Duodenal mucosa (tissue), 2 donors: ENCODE results near the gene FAT4.

Experiments used
- H3K27ac ChIP-seq: one replicate; pipeline ENCODE4 v1.7.0; 2013; ENCODE audit warnings: low read depth, low read length
- H3K27me3 ChIP-seq, 2 donors: one replicate each; pipeline ENCODE4 v1.7.0; 2013; ENCODE audit warnings: low read length in 2 of 2, control low read depth in 1 of 2; ENCODE audit not compliant: insufficient read depth in 2 of 2, control insufficient read depth in 1 of 2
- H3K36me3 ChIP-seq, 2 donors: one replicate each; pipeline ENCODE4 v1.7.0; 2013; ENCODE audit warnings: low read length in 2 of 2, control low read depth in 1 of 2; ENCODE audit not compliant: insufficient read depth in 2 of 2, control insufficient read depth in 1 of 2
- H3K4me1 ChIP-seq, 2 donors: one replicate each; pipeline ENCODE4 v1.7.0; 2013; ENCODE audit warnings: low read length in 2 of 2, control low read depth in 1 of 2; ENCODE audit not compliant: insufficient read depth in 2 of 2, control insufficient read depth in 1 of 2
- H3K4me3 ChIP-seq, 2 donors: one replicate each; pipeline ENCODE4 v1.7.0; 2013; ENCODE audit warnings: low read length in 2 of 2, low read depth in 1 of 2
- H3K9ac ChIP-seq, 2 donors: one replicate each; pipeline ENCODE4 v1.7.0; 2013; ENCODE audit warnings: low read length in 2 of 2, low read depth in 1 of 2
- H3K9me3 ChIP-seq, 2 donors: one replicate each; pipeline ENCODE4 v1.7.0; 2013; ENCODE audit warnings: low read length in 2 of 2, control low read depth in 1 of 2; ENCODE audit not compliant: control insufficient read depth in 1 of 2

Gene FAT4

GRCh38 chr4:125316791-125317524 is 2.2 kb downstream of the FAT4 start:
- H3K27me3 ChIP-seq: peaks cover 27 to 29% of the 10 kb centered on the region in 2 donors

GRCh38 chr4:125317525-125317877 is 2.7 kb downstream of the FAT4 start:
- Histone ChIP-seq H3K4me3 (peak overlapping the region; percentile 81 to 85), H3K36me3 (no peaks in the 10 kb centered on the region), H3K4me1 (peaks cover 5 to 12% of the 10 kb centered on the region in 2 donors), H3K9ac (peak overlapping the region in 1 of 2 donors; percentile 1), H3K9me3 (no peaks in the 10 kb centered on the region), H3K27me3 (peaks cover 27 to 29% of the 10 kb centered on the region in 2 donors), H3K27ac (no peak overlapping the region)

More at GRCh38 chr4:125316791-125317524, 2.2 kb downstream of the FAT4 start:
- Histone ChIP-seq H3K4me1 (peaks cover 5 to 12% of the 10 kb centered on the region in 2 donors), H3K4me3 (peak overlapping the region; percentile 81 to 85), H3K36me3 (no peaks in the 10 kb centered on the region), H3K9ac (peak overlapping the region in 1 of 2 donors; percentile 1), H3K9me3 (no peaks in the 10 kb centered on the region), H3K27ac (no peak overlapping the region)

DNA sequence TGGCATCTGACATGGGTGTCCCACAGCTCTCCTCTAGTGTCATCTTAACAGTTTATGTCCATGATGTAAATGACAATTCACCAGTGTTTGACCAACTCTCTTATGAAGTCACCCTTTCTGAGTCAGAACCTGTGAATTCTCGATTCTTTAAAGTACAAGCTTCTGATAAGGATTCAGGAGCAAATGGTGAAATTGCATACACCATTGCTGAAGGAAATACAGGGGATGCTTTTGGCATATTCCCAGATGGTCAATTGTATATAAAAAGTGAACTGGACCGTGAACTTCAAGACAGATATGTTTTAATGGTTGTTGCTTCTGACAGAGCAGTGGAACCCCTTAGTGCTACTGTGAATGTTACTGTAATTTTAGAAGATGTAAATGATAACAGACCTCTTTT is 4.6 kb downstream of the FAT4 start:
- Histone ChIP-seq H3K36me3 (no peaks in the 10 kb centered on the region), H3K27me3 (peaks cover 22 to 25% of the 10 kb centered on the region in 2 donors), H3K4me3 (no peak overlapping the region), H3K4me1 (peaks cover 5 to 7% of the 10 kb centered on the region in 2 donors), H3K9ac (no peak overlapping the region), H3K9me3 (no peaks in the 10 kb centered on the region), H3K27ac (no peak overlapping the region)

DNA sequence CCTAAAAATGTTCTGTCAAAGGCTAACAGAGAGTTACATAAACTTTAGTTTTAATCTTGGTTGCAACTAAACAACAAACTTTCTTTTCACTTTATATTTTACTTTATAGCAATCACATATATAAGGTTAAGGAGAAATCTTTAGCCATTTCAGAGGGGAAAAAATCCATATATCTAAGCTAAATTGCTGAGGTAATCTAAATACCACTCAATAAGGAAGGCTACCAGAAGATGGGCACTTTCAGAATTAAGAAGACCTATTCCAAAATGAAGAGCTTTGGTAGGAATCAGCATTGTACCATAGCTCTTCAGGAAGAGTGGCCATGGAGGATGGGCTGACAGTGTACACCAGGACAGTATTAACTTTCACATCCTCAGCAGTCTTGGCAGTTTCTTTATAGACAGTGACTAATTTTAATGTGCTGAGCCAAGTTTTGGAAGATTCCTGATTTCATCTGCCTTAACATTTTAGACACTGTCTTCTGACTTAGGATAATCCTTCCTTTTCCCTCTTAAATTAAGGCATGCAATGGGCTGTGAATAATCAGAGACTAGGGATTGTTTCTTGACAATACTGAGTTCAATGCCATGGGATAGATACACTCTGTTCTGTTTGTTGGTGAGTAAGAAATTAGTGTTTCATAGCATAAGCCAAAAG is 7.1 kb downstream of the FAT4 start:
- Histone ChIP-seq H3K27me3 (peaks cover 9 to 10% of the 10 kb centered on the region in 2 donors), H3K27ac (no peak overlapping the region), H3K4me3 (no peak overlapping the region), H3K4me1 (peaks cover 0 to under 1% of the 10 kb centered on the region in 2 donors), H3K36me3 (no peaks in the 10 kb centered on the region), H3K9me3 (no peaks in the 10 kb centered on the region), H3K9ac (no peak overlapping the region)

DNA sequence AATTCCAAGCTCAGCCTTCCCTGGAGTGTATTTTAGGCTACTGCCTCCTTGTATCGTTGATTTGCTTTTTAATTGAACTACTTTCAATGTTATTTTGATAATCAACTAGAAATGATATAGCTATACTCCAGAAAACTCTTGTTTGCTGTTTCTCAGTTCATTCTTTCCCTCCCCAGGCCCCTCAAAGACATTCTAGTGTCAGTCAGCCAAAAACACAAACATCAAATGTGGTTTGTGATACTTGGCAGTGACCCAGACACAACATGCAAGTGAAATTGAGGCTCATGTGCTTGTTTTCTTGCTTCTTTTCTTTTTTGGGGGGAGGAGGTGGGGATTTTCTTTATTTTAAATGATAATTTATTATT is 7.6 kb downstream of the FAT4 start:
- Histone ChIP-seq H3K27me3 (peaks cover 4 to 5% of the 10 kb centered on the region in 2 donors), H3K36me3 (no peaks in the 10 kb centered on the region), H3K9ac (no peak overlapping the region), H3K27ac (no peak overlapping the region), H3K4me3 (no peak overlapping the region), H3K4me1 (no peaks in the 10 kb centered on the region), H3K9me3 (no peaks in the 10 kb centered on the region)

- Histone ChIP-seq H3K9me3 (no peaks in the 10 kb centered on the region), H3K27me3 (no peaks in the 10 kb centered on the region), H3K36me3 (no peaks in the 10 kb centered on the region), H3K4me1 (no peaks in the 10 kb centered on the region), H3K9ac (no peak overlapping the region), H3K4me3 (no peak overlapping the region), H3K27ac (no peak overlapping the region)
Observed at GRCh38 chr4:125323654-125324053, 8.9 kb downstream of the FAT4 start.

DNA sequence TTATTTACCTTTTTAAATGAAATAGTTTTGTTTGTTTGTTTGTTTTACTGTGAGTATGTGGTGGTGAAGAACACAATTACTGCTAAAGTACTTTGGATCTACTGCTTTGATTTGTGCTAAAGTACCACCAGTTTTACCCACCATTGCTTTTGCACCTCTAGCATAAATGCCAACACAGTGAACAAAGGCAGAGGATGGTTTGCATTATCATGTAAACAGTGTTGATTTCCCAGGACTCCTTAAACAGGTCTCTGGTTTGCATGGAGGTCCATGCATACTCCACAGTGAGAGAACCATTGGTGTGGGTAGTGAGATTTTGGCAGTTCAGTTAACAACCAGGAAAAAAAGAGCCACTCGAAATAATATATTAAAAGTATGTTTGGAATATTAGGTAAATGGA is 11.0 kb downstream of the FAT4 start:
- Histone ChIP-seq H3K4me1 (no peaks in the 10 kb centered on the region), H3K9me3 (no peaks in the 10 kb centered on the region), H3K36me3 (no peaks in the 10 kb centered on the region), H3K9ac (no peak overlapping the region), H3K27ac (no peak overlapping the region), H3K4me3 (no peak overlapping the region), H3K27me3 (no peaks in the 10 kb centered on the region)

DNA sequence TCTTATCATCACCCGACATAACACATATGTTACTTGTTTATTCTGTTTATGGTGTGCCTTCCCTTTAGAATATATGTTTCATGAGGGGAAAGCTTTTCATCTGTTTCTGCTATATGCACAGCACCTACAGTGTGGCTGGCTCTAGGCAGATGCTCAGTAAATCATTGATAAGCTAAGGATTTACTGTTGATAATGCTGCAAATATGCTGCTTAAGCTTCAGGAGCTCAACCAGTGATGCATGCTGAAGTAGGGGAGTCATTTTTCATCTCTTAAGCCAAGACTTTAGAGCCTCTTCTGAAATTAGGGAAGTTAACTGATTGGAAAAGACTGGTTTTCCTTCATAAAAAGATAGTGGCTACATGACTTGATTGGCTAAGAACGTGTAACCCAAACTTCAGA is 16.4 kb downstream of the FAT4 start:
- Histone ChIP-seq H3K4me1 (no peaks in the 10 kb centered on the region), H3K9ac (no peak overlapping the region), H3K27me3 (no peaks in the 10 kb centered on the region), H3K36me3 (no peaks in the 10 kb centered on the region), H3K9me3 (no peaks in the 10 kb centered on the region), H3K4me3 (no peak overlapping the region), H3K27ac (no peak overlapping the region)

DNA sequence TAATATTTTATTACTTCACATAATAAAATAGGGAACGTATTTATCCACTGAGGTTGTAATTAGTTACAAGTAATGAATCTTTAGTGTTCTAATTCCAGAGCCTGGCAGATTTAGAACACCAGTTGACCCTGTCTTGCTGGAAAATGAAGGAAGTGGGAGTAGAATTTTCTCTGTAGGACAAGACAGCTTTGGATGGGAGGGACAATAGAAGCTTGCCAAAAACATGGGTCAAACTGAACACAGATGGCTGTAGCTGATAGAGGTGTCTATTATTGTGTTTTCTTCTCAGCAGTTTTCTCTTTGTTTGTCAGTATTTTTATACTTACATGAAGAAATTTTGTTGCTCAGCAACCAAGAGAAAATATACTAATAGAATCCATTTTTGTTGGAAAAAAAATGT is 20.2 kb downstream of the FAT4 start:
- H3K27me3 ChIP-seq: no peaks in the 10 kb centered on the region
- H3K4me3 ChIP-seq: no peak overlapping the region
- no peaks in the 10 kb centered on the region for H3K9me3 ChIP-seq
- no peaks in the 10 kb centered on the region for H3K4me1 ChIP-seq
- no peak overlapping the region for H3K9ac ChIP-seq
- no peak overlapping the region for H3K27ac ChIP-seq
- H3K36me3 ChIP-seq: no peaks in the 10 kb centered on the region

- Histone ChIP-seq H3K36me3 (no peaks in the 10 kb centered on the region), H3K4me3 (no peak overlapping the region), H3K27ac (no peak overlapping the region), H3K27me3 (no peaks in the 10 kb centered on the region), H3K9ac (no peak overlapping the region), H3K4me1 (no peaks in the 10 kb centered on the region), H3K9me3 (no peaks in the 10 kb centered on the region)
Observed at GRCh38 chr4:125338814-125339213, 24.1 kb downstream of the FAT4 start.
